Suprapubic skin (tissue), 4 donors: ENCODE measurements around the gene SIRT5. TPM values are rescaled to one million over a fixed set of nuclear protein-coding genes. Genes with fewer than 3 reads are reported as not detected.

ENCODE experiments used
- DNase-seq, 2 donors: peaks; one replicate each; pipeline ENCODE4 v3.0.0-alpha.2; 2019; ENCODE audit warnings: low spot score in 2 of 2
- H3K27ac ChIP-seq: fragments of 200-600 bp; sonication (generic); one replicate; pipeline ENCODE4 v1.5.1; 2019
- H3K27me3 ChIP-seq: fragments of 200-600 bp; sonication (generic); one replicate; pipeline ENCODE4 v1.5.1; 2019
- H3K36me3 ChIP-seq: fragments of 200-600 bp; sonication (generic); one replicate; pipeline ENCODE4 v1.5.1; 2019
- H3K4me1 ChIP-seq: fragments of 200-600 bp; sonication (generic); one replicate; pipeline ENCODE4 v1.5.1; 2019
- H3K4me3 ChIP-seq: fragments of 200-600 bp; sonication (generic); one replicate; pipeline ENCODE4 v1.5.1; 2019; ENCODE audit warnings: mild to moderate bottlenecking
- H3K9me3 ChIP-seq: fragments of 200-600 bp; sonication (generic); one replicate; pipeline ENCODE4 v1.5.1; 2019
- CTCF ChIP-seq, 2 donors: fragments of 200-600 bp in 1 of 2; fragments of 450-650 bp in 1 of 2; sonication (generic) in 1 of 2; IDR thresholded peaks; one replicate each; pipeline ENCODE4 v1.5.1; 2016 to 2019; ENCODE audit warnings: antibody characterized with exemption in 2 of 2, mild to moderate bottlenecking in 1 of 2, moderate library complexity in 1 of 2
- EP300 ChIP-seq: sonication (generic); formaldehyde crosslinking; IDR thresholded peaks from one replicate; pipeline ENCODE4 v1.6.1; 2017; ENCODE audit warnings: antibody characterized with exemption
- POLR2A ChIP-seq, 2 donors: fragments of 450-650 bp; IDR thresholded peaks; one replicate each; pipeline ENCODE4 v1.6.1; 2017; ENCODE audit warnings: antibody characterized with exemption in 2 of 2, mild to moderate bottlenecking in 2 of 2, moderate library complexity in 2 of 2
- POLR2AphosphoS5 ChIP-seq, 3 donors: sonication (generic); formaldehyde crosslinking; IDR thresholded peaks; one replicate each; pipeline ENCODE4 v1.6.1; 2017; ENCODE audit warnings: antibody characterized with exemption in 3 of 3
- WGBS: methylation state at CpG from one replicate; pipeline ENCODE4 v1.1.5; 2018; 5-methylcytosine and 5-hydroxymethylcytosine counted together
- total RNA-seq, 4 donors: library from RNA; depleted of rRNA; stranded (reverse); fragments of >200 nt; gene quantifications; one replicate each; pipeline ENCODE4 v1.1.0, GENCODE V29; 2016

SIRT5 gene
- total RNA-seq, 4 donors from 2014 or later = 5.7 to 17.8 (median 8.7) TPM

DNA sequence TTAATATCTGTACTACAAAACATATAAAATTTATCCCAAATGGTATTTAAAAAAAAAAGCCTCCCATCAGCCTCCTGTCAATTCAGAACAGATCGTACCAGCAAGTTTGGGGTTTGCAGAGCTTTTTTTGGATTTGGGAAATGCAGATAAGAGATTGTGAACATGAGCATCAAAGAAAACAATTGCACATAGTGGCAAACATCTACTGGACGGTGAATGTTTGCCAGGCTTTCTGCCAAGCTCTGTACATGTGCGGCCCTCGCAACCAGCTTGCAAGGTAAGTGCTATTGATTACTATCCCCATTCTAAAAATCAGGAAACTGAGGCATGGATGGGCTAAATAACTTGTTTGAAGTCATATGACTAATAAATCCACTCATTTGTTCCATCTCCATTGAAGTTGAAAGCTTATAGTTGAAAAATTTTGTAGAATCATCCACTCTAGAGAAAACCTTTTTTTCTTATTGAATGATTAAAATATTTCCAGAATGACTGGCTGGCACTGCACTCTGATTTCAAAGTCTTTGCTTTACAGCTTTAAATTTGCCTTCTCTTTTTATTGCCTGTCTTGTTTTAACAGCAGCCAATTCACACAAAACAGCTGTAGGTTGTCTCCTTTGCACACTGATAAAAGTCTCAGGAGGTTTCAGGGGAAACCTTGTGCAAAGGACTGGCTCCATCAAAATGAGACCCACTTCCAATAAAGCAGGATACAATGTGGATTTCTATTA lies 37.4 kb upstream of the SIRT5 start:
- TF ChIP-seq POLR2AphosphoS5 (IDR thresholded peaks at IDR 0.05) = no peak
- no peak for TF ChIP-seq CTCF (IDR thresholded peaks at IDR 0.05)
- no peak for TF ChIP-seq POLR2A (IDR thresholded peaks at IDR 0.05)
- TF ChIP-seq EP300 = no peak
- no peaks in the 10 kb centered on the region for H3K36me3 ChIP-seq
- no peak overlapping the region for H3K4me3 ChIP-seq
- H3K27ac ChIP-seq = no peak overlapping the region
- no peaks in the 10 kb centered on the region for H3K9me3 ChIP-seq
- 90% methylated on average over 4 of the region's 4 CpGs for WGBS
- H3K4me1 ChIP-seq = no peaks in the 10 kb centered on the region
- no peak for DNase-seq
- no peaks in the 10 kb centered on the region for H3K27me3 ChIP-seq

DNA sequence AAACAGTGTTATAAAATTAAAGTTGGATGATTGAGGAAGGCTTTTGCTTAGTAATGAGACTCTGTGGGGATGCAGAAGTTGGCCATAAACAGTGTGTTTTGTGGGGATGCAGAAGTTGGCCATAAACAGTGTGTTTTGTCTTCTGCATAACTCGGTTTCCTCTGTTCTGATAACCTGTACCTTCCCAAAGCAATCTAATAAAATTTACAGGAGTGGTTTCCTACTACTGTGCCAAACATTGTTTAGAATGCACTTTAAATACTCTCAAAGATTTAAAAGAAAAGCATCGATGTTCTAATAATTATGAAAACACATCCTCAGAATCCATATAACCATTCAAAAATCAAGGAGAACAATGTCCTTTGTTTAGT lies 36.9 kb upstream of the SIRT5 start:
- TF ChIP-seq POLR2AphosphoS5 (IDR thresholded peaks at IDR 0.05) (no peak), POLR2A (IDR thresholded peaks at IDR 0.05) (no peak), CTCF (IDR thresholded peaks at IDR 0.05) (no peak), EP300 (no peak)
- no peaks in the 10 kb centered on the region for H3K27me3 ChIP-seq
- WGBS = 70% methylated on average over 2 of the region's 2 CpGs
- H3K27ac ChIP-seq = no peak overlapping the region
- DNase-seq = no peak
- no peaks in the 10 kb centered on the region for H3K36me3 ChIP-seq
- H3K4me3 ChIP-seq = no peak overlapping the region
- no peaks in the 10 kb centered on the region for H3K4me1 ChIP-seq
- no peaks in the 10 kb centered on the region for H3K9me3 ChIP-seq

GRCh38 chr6:13538084-13538483 lies 36.3 kb upstream of the SIRT5 start:
- Histone ChIP-seq H3K9me3 (no peaks in the 10 kb centered on the region), H3K4me1 (no peaks in the 10 kb centered on the region), H3K27me3 (no peaks in the 10 kb centered on the region), H3K27ac (no peak overlapping the region), H3K4me3 (no peak overlapping the region), H3K36me3 (no peaks in the 10 kb centered on the region)
- DNase-seq = no peak
- TF ChIP-seq POLR2AphosphoS5 (IDR thresholded peaks at IDR 0.05) (no peak), POLR2A (IDR thresholded peaks at IDR 0.05) (no peak), EP300 (no peak), CTCF (IDR thresholded peaks at IDR 0.05) (peak in 1 of 2 donors; percentile 18)
- WGBS = 52% methylated on average over 2 of the region's 2 CpGs

DNA sequence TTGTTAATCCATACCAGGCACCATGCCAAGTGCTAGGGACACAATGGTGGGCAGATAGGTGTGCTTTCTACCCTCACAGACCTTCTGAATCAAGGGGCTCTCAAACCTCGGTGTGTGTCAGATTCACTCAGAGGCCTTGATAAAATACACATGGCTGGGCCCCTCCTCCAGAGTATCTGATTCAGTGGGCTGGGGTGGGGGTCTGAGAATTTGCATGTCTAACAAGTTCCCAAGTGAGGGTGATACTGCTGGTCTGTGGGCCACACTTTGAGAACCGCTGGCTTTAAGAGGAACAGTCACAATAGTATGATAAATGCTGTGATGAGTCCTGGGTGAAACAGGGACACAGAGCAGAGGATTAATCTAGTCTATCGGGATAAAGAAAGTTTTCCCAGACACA lies 35.8 kb upstream of the SIRT5 start:
- H3K9me3 ChIP-seq = no peaks in the 10 kb centered on the region
- H3K4me3 ChIP-seq = no peak overlapping the region
- no peaks in the 10 kb centered on the region for H3K27me3 ChIP-seq
- no peak for DNase-seq
- H3K36me3 ChIP-seq = no peaks in the 10 kb centered on the region
- H3K4me1 ChIP-seq = no peaks in the 10 kb centered on the region
- H3K27ac ChIP-seq = no peak overlapping the region
- TF ChIP-seq CTCF (IDR thresholded peaks at IDR 0.05) = no peak
- no peak for TF ChIP-seq POLR2AphosphoS5 (IDR thresholded peaks at IDR 0.05)
- no peak for TF ChIP-seq POLR2A (IDR thresholded peaks at IDR 0.05)
- no peak for TF ChIP-seq EP300
- 77% methylated on average over 3 of the region's 3 CpGs for WGBS

GRCh38 chr6:13539572-13539971 lies 34.8 kb upstream of the SIRT5 start:
- H3K9me3 ChIP-seq = no peaks in the 10 kb centered on the region
- H3K4me3 ChIP-seq = no peak overlapping the region
- H3K27me3 ChIP-seq = no peaks in the 10 kb centered on the region
- no peak overlapping the region for H3K27ac ChIP-seq
- TF ChIP-seq POLR2AphosphoS5 (IDR thresholded peaks at IDR 0.05) (no peak), EP300 (no peak), POLR2A (IDR thresholded peaks at IDR 0.05) (no peak), CTCF (IDR thresholded peaks at IDR 0.05) (no peak)
- H3K4me1 ChIP-seq = no peaks in the 10 kb centered on the region
- no peaks in the 10 kb centered on the region for H3K36me3 ChIP-seq
- 77% methylated on average over 1 of the region's 1 CpG for WGBS
- no peak for DNase-seq
